Measurements from ENCODE around the gene YY1. TPM values are rescaled to one million over a fixed set of nuclear protein-coding genes. Genes with fewer than 3 reads are reported as not detected.

Gene YY1
- total and polyA plus RNA-seq, 9 of the 15 experiments (the other 6 are each of a cell fraction or from before 2014, with no cell fraction given): 20.8 to 74.2 (median 46.7) TPM

DNA sequence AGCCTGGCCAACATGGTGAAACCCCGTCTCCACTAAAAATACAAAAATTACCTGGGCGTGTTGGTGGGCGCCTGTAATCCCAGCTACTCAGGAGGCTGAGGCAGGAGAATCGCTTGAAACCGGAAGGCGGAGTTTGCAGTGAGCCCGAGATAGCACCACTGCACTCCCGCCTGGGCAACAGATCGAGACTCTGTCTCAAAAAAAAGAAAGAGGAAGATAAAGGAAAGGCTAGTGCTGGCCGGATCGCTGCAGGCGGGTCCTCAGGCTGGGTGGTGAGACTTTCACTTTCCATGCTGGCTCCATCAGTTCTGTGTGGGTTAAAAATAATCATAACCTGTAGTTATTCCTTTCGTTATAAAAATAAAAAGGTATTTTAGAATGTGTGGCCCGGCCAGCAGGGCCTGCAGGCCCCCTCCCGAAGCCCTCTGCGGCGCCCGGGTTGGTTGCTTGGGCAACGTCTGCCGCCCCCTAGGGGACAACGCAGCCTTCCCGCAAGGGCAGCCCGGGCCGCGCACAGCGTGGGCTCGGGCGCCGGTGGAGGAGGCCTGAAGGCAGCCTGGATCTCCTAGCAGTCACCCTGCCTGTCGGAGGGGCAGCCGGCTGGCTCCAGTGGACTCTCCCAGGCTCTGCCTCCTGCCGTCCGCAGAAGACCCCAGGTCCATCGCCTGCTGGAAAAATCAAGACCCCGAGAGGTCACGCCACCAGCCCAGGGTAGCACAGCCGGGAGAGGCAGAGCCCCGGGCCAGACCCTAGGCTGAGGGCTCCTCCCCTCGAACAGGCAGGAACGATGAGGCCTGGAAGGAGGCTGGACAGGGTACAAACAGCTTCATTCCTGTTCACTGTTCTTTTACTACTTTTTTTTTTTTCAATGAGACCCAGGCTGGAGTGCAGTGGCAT lies 79.2 kb downstream of the YY1 start (continued):
- TF ChIP-seq ETS2 (tag; IDR thresholded peaks at IDR 0.05; ENCODE audit: borderline replicate concordance, poor library complexity, severe bottlenecking) (no peak), MED1 (CRISPR knock-in tag; IDR thresholded peaks at IDR 0.05; ENCODE audit: borderline replicate concordance) (no peak), ZNF76 (CRISPR knock-in tag; IDR thresholded peaks at IDR 0.05; ENCODE audit: borderline replicate concordance) (no peak), ZNF764 (CRISPR knock-in tag; IDR thresholded peaks at IDR 0.05; ENCODE audit: low read depth) (no peak), HDAC1 (IDR thresholded peaks at IDR 0.05) (no peak), NFIC (IDR thresholded peaks at IDR 0.05) (0 out of 2 replicates have a peak, but pooled peaks have one; percentile 3), RB1 (IDR thresholded peaks at IDR 0.05; ENCODE audit: low read depth) (peak; percentile 66), LEF1 (IDR thresholded peaks at IDR 0.05) (no peak), L3MBTL2 (IDR thresholded peaks at IDR 0.05) (peak; percentile 46; the same call in 1 of the 2 replicates), ZFP36 (IDR thresholded peaks at IDR 0.05; ENCODE audit: low read depth, low read length, partially characterized antibody) (no peak), ZNF316 (IDR thresholded peaks at IDR 0.05) (no peak), SNRNP70 (optimal IDR thresholded peaks at IDR 0.05; ENCODE audit: low read depth, low read length) (no peak), ZNF584 (CRISPR knock-in tag; IDR thresholded peaks at IDR 0.05; ENCODE audit: low read depth) (no peak), NR2C2 (CRISPR knock-in tag; IDR thresholded peaks at IDR 0.05) (no peak), NR2C2 (tag; IDR thresholded peaks at IDR 0.05) (no peak), ZNF717 (CRISPR knock-in tag; IDR thresholded peaks at IDR 0.05) (no peak), PRMT5 (CRISPR knock-in tag; IDR thresholded peaks at IDR 0.05) (no peak), RBM17 (IDR thresholded peaks at IDR 0.05; ENCODE audit: borderline replicate concordance, low read depth, low read length) (no peak), SREBF1 (IDR thresholded peaks at IDR 0.05; ENCODE audit: borderline replicate concordance, low read depth, low read length) (no peak), ZFP1 (CRISPR knock-in tag; IDR thresholded peaks at IDR 0.05) (no peak), PHB2 (IDR thresholded peaks at IDR 0.05; ENCODE audit: low read depth) (no peak), YBX1 (IDR thresholded peaks at IDR 0.05) (no peak), HOXB6 (CRISPR knock-in tag; IDR thresholded peaks at IDR 0.05; ENCODE audit: borderline replicate concordance) (no peak), BCOR (IDR thresholded peaks at IDR 0.05) (peak; percentile 30; the same call in 1 of the 2 replicates)
- TF ChIP-seq, protein P1, sequence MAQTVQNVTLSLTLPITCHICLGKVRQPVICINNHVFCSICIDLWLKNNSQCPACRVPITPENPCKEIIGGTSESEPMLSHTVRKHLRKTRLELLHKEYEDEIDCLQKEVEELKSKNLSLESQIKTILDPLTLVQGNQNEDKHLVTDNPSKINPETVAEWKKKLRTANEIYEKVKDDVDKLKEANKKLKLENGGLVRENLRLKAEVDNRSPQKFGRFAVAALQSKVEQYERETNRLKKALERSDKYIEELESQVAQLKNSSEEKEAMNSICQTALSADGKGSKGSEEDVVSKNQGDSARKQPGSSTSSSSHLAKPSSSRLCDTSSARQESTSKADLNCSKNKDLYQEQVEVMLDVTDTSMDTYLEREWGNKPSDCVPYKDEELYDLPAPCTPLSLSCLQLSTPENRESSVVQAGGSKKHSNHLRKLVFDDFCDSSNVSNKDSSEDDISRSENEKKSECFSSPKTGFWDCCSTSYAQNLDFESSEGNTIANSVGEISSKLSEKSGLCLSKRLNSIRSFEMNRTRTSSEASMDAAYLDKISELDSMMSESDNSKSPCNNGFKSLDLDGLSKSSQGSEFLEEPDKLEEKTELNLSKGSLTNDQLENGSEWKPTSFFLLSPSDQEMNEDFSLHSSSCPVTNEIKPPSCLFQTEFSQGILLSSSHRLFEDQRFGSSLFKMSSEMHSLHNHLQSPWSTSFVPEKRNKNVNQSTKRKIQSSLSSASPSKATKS (CRISPR knock-in tag; IDR thresholded peaks at IDR 0.05): no peak
- TF ChIP-seq, protein P2, sequence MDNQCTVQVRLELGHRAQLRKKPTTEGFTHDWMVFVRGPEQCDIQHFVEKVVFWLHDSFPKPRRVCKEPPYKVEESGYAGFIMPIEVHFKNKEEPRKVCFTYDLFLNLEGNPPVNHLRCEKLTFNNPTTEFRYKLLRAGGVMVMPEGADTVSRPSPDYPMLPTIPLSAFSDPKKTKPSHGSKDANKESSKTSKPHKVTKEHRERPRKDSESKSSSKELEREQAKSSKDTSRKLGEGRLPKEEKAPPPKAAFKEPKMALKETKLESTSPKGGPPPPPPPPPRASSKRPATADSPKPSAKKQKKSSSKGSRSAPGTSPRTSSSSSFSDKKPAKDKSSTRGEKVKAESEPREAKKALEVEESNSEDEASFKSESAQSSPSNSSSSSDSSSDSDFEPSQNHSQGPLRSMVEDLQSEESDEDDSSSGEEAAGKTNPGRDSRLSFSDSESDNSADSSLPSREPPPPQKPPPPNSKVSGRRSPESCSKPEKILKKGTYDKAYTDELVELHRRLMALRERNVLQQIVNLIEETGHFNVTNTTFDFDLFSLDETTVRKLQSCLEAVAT (IDR thresholded peaks at IDR 0.05): no peak
- TF ChIP-seq, protein P3, sequence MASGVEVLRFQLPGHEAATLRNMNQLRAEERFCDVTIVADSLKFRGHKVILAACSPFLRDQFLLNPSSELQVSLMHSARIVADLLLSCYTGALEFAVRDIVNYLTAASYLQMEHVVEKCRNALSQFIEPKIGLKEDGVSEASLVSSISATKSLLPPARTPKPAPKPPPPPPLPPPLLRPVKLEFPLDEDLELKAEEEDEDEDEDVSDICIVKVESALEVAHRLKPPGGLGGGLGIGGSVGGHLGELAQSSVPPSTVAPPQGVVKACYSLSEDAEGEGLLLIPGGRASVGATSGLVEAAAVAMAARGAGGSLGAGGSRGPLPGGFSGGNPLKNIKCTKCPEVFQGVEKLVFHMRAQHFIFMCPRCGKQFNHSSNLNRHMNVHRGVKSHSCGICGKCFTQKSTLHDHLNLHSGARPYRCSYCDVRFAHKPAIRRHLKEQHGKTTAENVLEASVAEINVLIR (CRISPR knock-in tag; IDR thresholded peaks at IDR 0.05): no peak
